ENCODE results near the gene MED23.
"Not testable (repeated sequence)": the region's sequence is repeated elsewhere in the genome, so short reads cannot be mapped to it uniquely, and the experiment has no call there.

MED23 gene

GRCh38 chr6:131572686-131573415, 55.2 kb downstream of the MED23 start, which contains the start of gene ARG1:
Gene ARG1, plus strand, starts transcription at chr6:131573226. Its CDS starts 57 bp downstream, at chr6:131573283.
- no peak for DNase-seq

GRCh38 chr6:131568726-131569125, 59.3 kb downstream of the MED23 start:
- no peak for DNase-seq

- DNase-seq, result no peak
Measured at GRCh38 chr6:131565056-131565455, 63.0 kb downstream of the MED23 start.

GRCh38 chr6:131561925-131562707, 65.9 kb downstream of the MED23 start:
- no peak for DNase-seq

GRCh38 chr6:131558922-131559321, 69.1 kb downstream of the MED23 start:
- no peak for DNase-seq

GRCh38 chr6:131555992-131556391, 72.0 kb downstream of the MED23 start:
- DNase-seq, result no peak

GRCh38 chr6:131552572-131552971, 75.5 kb downstream of the MED23 start:
- no peak for DNase-seq

- no peak for DNase-seq
Measured at GRCh38 chr6:131551902-131552301, 76.1 kb downstream of the MED23 start.

GRCh38 chr6:131549811-131550210, 78.2 kb downstream of the MED23 start:
- no peak for DNase-seq

- DNase-seq, result no peak
Measured at GRCh38 chr6:131548441-131548840, 79.6 kb downstream of the MED23 start.

- no peak for DNase-seq
Measured at GRCh38 chr6:131547488-131547887, 80.6 kb downstream of the MED23 start.

GRCh38 chr6:131545317-131545716, 82.7 kb downstream of the MED23 start:
- DNase-seq, result no peak

- not testable (repeated sequence) for DNase-seq
Measured at GRCh38 chr6:131538615-131539014, 89.4 kb downstream of the MED23 start.

- no peak for DNase-seq
Measured at GRCh38 chr6:131532580-131533039, 95.4 kb downstream of the MED23 start.

- DNase-seq, result not testable (repeated sequence)
Measured at GRCh38 chr6:131531681-131532080, 96.4 kb downstream of the MED23 start.

GRCh38 chr6:131530936-131531335, 97.1 kb downstream of the MED23 start:
- DNase-seq, result not testable (repeated sequence)

GRCh38 chr6:131524695-131525336, 103.2 kb downstream of the MED23 start:
- no peak for DNase-seq

- no peak for DNase-seq
Measured at GRCh38 chr6:131523988-131524673, 103.9 kb downstream of the MED23 start.

Measured in AML-193 (cell line).